ENCODE results near the gene PTGER3. TPM values are rescaled to one million over a fixed set of nuclear protein-coding genes. Genes with fewer than 3 reads are reported as not detected.

Gene PTGER3
- total RNA-seq, 1 donor from 2014 or later = 0.54 TPM

GRCh38 chr1:70979881-70980280 lies 67.7 kb downstream of the PTGER3 start:
- Mint-ChIP-seq H3K27ac (no peak overlapping the region), H3K4me1 (no peaks in the 10 kb centered on the region), H3K9me3 (no peaks in the 10 kb centered on the region), H3K36me3 (no peaks in the 10 kb centered on the region), H3K4me3 (no peak overlapping the region), H3K27me3 (ENCODE audit: low read depth) (peaks cover 12% of the 10 kb centered on the region)
- TF ChIP-seq CTCF (IDR thresholded peaks at IDR 0.05; ENCODE audit: unreplicated experiment) = no peak
- no peak for DNase-seq (ENCODE audit: low spot score in 2 of 2, unreplicated experiment in 2 of 2)

- peaks cover 12% of the 10 kb centered on the region for H3K27me3 Mint-ChIP-seq (ENCODE audit: low read depth)
- no peak overlapping the region for H3K4me3 Mint-ChIP-seq
- TF ChIP-seq CTCF (IDR thresholded peaks at IDR 0.05; ENCODE audit: unreplicated experiment) = no peak
- no peaks in the 10 kb centered on the region for H3K4me1 Mint-ChIP-seq
- no peak for DNase-seq (ENCODE audit: low spot score in 2 of 2, unreplicated experiment in 2 of 2)
- no peaks in the 10 kb centered on the region for H3K36me3 Mint-ChIP-seq
- H3K9me3 Mint-ChIP-seq = no peaks in the 10 kb centered on the region
- no peak overlapping the region for H3K27ac Mint-ChIP-seq
Measured at GRCh38 chr1:70979313-70979712, 68.3 kb downstream of the PTGER3 start.

GRCh38 chr1:70978623-70979022 lies 69.0 kb downstream of the PTGER3 start:
- H3K4me3 Mint-ChIP-seq = no peak overlapping the region
- no peaks in the 10 kb centered on the region for H3K9me3 Mint-ChIP-seq
- H3K4me1 Mint-ChIP-seq = no peaks in the 10 kb centered on the region
- peaks cover 10% of the 10 kb centered on the region for H3K27me3 Mint-ChIP-seq (ENCODE audit: low read depth)
- H3K36me3 Mint-ChIP-seq = no peaks in the 10 kb centered on the region
- no peak for TF ChIP-seq CTCF (IDR thresholded peaks at IDR 0.05; ENCODE audit: unreplicated experiment)
- DNase-seq (ENCODE audit: low spot score in 2 of 2, unreplicated experiment in 2 of 2) = no peak
- H3K27ac Mint-ChIP-seq = no peak overlapping the region

- TF ChIP-seq CTCF (IDR thresholded peaks at IDR 0.05; ENCODE audit: unreplicated experiment) = no peak
- Mint-ChIP-seq H3K9me3 (no peaks in the 10 kb centered on the region), H3K36me3 (no peaks in the 10 kb centered on the region), H3K27me3 (ENCODE audit: low read depth) (peaks cover 5% of the 10 kb centered on the region), H3K4me3 (no peak overlapping the region), H3K27ac (no peak overlapping the region), H3K4me1 (no peaks in the 10 kb centered on the region)
- no peak for DNase-seq (ENCODE audit: low spot score in 2 of 2, unreplicated experiment in 2 of 2)
Measured at GRCh38 chr1:70977575-70977974, 70.0 kb downstream of the PTGER3 start.

- H3K4me3 Mint-ChIP-seq = no peak overlapping the region
- no peaks in the 10 kb centered on the region for H3K4me1 Mint-ChIP-seq
- no peak for TF ChIP-seq CTCF (IDR thresholded peaks at IDR 0.05; ENCODE audit: unreplicated experiment)
Measured at GRCh38 chr1:70977041-70977440, 70.6 kb downstream of the PTGER3 start.

GRCh38 chr1:70973754-70974153 lies 73.9 kb downstream of the PTGER3 start:
- Mint-ChIP-seq H3K9me3 (no peaks in the 10 kb centered on the region), H3K27ac (no peak overlapping the region), H3K36me3 (no peaks in the 10 kb centered on the region), H3K4me3 (no peak overlapping the region), H3K4me1 (no peaks in the 10 kb centered on the region), H3K27me3 (ENCODE audit: low read depth) (peaks cover 9% of the 10 kb centered on the region)
- no peak for TF ChIP-seq CTCF (IDR thresholded peaks at IDR 0.05; ENCODE audit: unreplicated experiment)
- DNase-seq (ENCODE audit: low spot score in 2 of 2, unreplicated experiment in 2 of 2) = no peak

More at GRCh38 chr1:70977041-70977440, 70.6 kb downstream of the PTGER3 start:
- no peak for DNase-seq (ENCODE audit: low spot score in 2 of 2, unreplicated experiment in 2 of 2)
- Mint-ChIP-seq H3K9me3 (no peaks in the 10 kb centered on the region), H3K36me3 (no peaks in the 10 kb centered on the region), H3K27me3 (ENCODE audit: low read depth) (peaks cover 5% of the 10 kb centered on the region), H3K27ac (no peak overlapping the region)

Data from mesothelial cell of epicardium (in vitro differentiated cells).